Left ventricle myocardium inferior (tissue), 1 donor: ENCODE measurements around the gene PLTP. TPM values are rescaled to one million over a fixed set of nuclear protein-coding genes. Genes with fewer than 3 reads are reported as not detected.

ENCODE experiments used
- DNase-seq: peaks from one replicate; pipeline ENCODE4 v3.0.0-alpha.2; 2020
- H3K27ac ChIP-seq: fragments of 200-600 bp; replicated peaks from 2 replicates; pipeline ENCODE4 v1.8.0; 2021
- H3K27me3 ChIP-seq: fragments of 200-600 bp; 2 replicates; pipeline ENCODE4 v1.8.0; 2021; ENCODE audit warnings: low read depth
- H3K36me3 ChIP-seq: fragments of 200-600 bp; 2 replicates; pipeline ENCODE4 v1.8.0; 2021
- H3K4me1 ChIP-seq: fragments of 200-600 bp; 2 replicates; pipeline ENCODE4 v1.8.0; 2021
- H3K4me3 ChIP-seq: fragments of 200-600 bp; 2 replicates; pipeline ENCODE4 v1.8.0; 2021; ENCODE audit warnings: mild to moderate bottlenecking, moderate library complexity
- H3K9me3 ChIP-seq: fragments of 200-600 bp; replicated peaks from 2 replicates; pipeline ENCODE4 v1.8.0; 2021
- CTCF ChIP-seq: fragments of 200-600 bp; IDR thresholded peaks from 2 replicates; pipeline ENCODE4 v1.8.0; 2021; ENCODE audit warnings: antibody characterized with exemption, mild to moderate bottlenecking, borderline replicate concordance
- intact Hi-C: fragments of 100-400 bp; cut with micrococcal nuclease; formaldehyde crosslinking; loops from one replicate; pipeline ENCODE4 v1.11.0; 2022
- total RNA-seq: library from RNA; stranded (reverse); fragmentation: NEBNext Ultra II Directional; extraction: Animal tissue kit (Norgen Biotek cat#: 25700); gene quantifications from one replicate; pipeline ENCODE4 v1.2.1, GENCODE V29; 2021
- donor health status: DM: no; HTN: yes; CAD: no; lungs with severe emphysema.

Gene PLTP
- total RNA-seq, 1 donor from 2014 or later, result 84.1 TPM

DNA sequence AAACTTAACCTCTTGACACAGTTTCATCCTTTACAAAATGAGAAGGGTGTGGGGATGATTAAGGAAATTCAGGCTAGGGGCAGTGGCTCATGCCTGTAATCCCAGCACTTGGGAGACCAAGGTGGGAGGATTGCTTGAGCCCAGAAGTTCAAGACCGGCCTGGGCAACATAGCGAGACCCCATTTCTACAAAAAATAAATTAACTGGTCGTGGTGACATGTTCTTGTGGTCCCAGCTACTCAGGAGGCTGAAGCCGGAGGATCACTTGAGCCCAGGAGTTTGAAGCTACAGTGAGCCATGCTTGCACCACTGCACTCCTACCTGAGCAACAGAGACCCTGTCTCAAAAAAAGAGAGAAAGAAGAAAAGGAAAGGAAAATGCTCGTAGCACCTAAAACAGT, 45.5 kb downstream of the PLTP start:
- Histone ChIP-seq H3K4me3 (no peak overlapping the region), H3K4me1 (no peaks in the 10 kb centered on the region), H3K27ac (no peak overlapping the region), H3K27me3 (no peaks in the 10 kb centered on the region), H3K36me3 (no peaks in the 10 kb centered on the region), H3K9me3 (no peaks in the 10 kb centered on the region)
- intact Hi-C loops, result no loop called here
- no peak for DNase-seq
- TF ChIP-seq CTCF, result no peak

GRCh38 chr20:45863543-45864470, 48.1 kb downstream of the PLTP start:
- intact Hi-C loops, result no loop called here

GRCh38 chr20:45861221-45862075, 50.5 kb downstream of the PLTP start:
- Histone ChIP-seq H3K27me3 (no peaks in the 10 kb centered on the region), H3K4me1 (peaks cover 23% of the 10 kb centered on the region), H3K36me3 (no peaks in the 10 kb centered on the region), H3K27ac (no peak overlapping the region), H3K4me3 (no peak overlapping the region), H3K9me3 (no peaks in the 10 kb centered on the region)
- intact Hi-C loops, result no loop called here
- no peak for DNase-seq
- no peak for TF ChIP-seq CTCF

More at GRCh38 chr20:45863543-45864470, 48.1 kb downstream of the PLTP start:
- no peaks in the 10 kb centered on the region for H3K27me3 ChIP-seq
- no peak overlapping the region for H3K4me3 ChIP-seq
- H3K36me3 ChIP-seq, result no peaks in the 10 kb centered on the region
- DNase-seq, result no peak
- no peaks in the 10 kb centered on the region for H3K9me3 ChIP-seq
- no peak for TF ChIP-seq CTCF
- peaks cover 2% of the 10 kb centered on the region for H3K4me1 ChIP-seq
- no peak overlapping the region for H3K27ac ChIP-seq

GRCh38 chr20:45860560-45861220, 51.3 kb downstream of the PLTP start:
- Histone ChIP-seq H3K4me1 (peaks cover 30% of the 10 kb centered on the region), H3K36me3 (no peaks in the 10 kb centered on the region), H3K27ac (no peak overlapping the region), H3K4me3 (no peak overlapping the region), H3K27me3 (no peaks in the 10 kb centered on the region), H3K9me3 (no peaks in the 10 kb centered on the region)
- no peak for DNase-seq
- no peak for TF ChIP-seq CTCF
- intact Hi-C loops, result no loop called here

GRCh38 chr20:45859916-45860315, 52.0 kb downstream of the PLTP start:
- Histone ChIP-seq H3K4me1 (peaks cover 38% of the 10 kb centered on the region), H3K4me3 (no peak overlapping the region), H3K27me3 (no peaks in the 10 kb centered on the region), H3K27ac (no peak overlapping the region), H3K9me3 (no peaks in the 10 kb centered on the region), H3K36me3 (no peaks in the 10 kb centered on the region)
- no peak for DNase-seq
- intact Hi-C loops, result no loop called here
- TF ChIP-seq CTCF, result no peak
